T47D (cell line): ENCODE data around the gene NDST1.

Experiments used
- DNase-seq, 2 experiments: peaks; one replicate each; pipeline versions ENCODE4 v3.0.0 to v3.0.0-alpha.2; 2011 to 2012; ENCODE audit warnings: low read depth in 1 of 2, low spot score in 1 of 2
- JUND ChIP-seq: IDR thresholded peaks from 2 replicates; pipeline ENCODE4 v1.6.1; 2012; ENCODE audit warnings: low read depth
- in situ Hi-C: cut with HindIII; loops from 2 replicates; pipeline ENCODE4 v1.10.0; 2016; ENCODE audit warnings: low sequenced_read_pairs, low pct_unique_long_range_greater_than_20kb

Gene NDST1

DNA sequence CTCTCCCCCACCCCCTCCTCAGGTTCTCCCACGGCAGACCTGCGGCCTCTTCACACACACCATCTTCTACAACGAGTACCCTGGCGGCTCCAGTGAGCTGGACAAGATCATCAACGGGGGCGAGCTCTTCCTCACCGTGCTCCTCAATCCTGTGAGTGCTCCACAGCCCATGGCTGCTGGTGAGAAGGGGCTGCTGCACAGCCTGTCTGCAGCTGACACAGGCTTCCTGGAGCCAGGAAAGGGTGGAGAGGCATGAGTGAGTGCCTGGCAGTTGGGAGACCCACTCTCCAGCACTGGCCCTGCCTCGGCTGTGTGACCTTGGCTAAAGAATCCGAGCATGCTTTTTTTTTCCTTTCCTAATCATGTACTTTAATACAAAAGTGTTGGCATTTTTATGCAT is 31.3 kb downstream of the NDST1 start:
- DNase-seq, result no peak
- no peak for TF ChIP-seq JUND
- in situ Hi-C loops, result no loop called here

DNA sequence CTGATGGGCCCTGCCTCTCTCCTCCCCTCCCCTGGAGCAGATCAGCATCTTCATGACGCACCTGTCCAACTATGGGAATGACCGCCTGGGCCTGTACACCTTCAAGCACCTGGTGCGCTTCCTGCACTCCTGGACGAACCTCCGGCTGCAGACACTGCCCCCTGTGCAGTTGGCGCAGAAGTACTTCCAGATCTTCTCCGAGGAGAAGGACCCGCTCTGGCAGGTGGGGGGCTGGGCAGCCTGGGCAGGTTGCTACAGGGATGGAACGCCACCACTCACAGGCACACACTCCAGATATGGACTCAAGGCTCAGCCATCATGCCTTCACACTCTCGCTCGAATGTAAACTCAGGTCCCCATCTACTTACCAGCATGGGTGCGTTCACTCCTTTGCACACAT is 32.1 kb downstream of the NDST1 start:
- DNase-seq, result no peak
- in situ Hi-C loops, result no loop called here
- TF ChIP-seq JUND, result no peak

DNA sequence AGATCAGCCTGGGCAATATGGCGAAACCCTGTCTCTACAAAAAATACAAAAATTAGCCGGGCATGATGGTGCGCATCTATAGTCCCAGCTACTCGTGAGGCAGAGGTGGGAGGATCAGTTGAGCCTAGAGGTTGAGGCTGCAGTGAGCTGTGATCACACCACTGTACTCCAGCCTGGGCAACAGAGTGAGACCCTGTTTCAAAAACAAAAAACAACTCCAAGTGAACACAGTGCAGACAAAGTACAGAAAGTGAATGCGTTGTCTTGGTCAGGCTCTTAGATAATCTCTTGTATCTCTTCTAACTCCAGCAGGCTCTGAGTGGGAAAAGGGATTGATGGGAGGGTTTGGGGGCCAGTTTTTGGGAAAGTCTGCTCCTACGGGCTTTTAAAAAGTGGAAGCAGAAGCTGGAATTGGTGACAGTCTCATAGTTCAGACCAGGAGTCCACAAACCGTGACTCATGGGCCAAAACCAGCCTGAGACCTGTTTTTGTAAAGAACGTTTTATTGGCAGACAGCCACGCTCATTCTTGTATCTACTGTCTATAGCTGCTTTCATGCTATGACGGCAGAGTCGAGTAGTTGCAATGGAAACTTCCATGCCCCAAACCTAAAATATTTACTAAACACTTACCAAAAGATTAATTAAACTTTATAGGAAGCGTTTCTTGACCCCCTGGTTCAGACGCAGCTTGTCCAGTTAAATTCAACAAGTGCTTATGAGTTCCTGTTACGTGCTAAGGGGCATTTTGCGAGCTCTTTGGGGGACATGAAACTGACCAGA is 32.9 kb downstream of the NDST1 start:
- no peak for DNase-seq
- in situ Hi-C loops, result no loop called here
- TF ChIP-seq JUND, result no peak

DNA sequence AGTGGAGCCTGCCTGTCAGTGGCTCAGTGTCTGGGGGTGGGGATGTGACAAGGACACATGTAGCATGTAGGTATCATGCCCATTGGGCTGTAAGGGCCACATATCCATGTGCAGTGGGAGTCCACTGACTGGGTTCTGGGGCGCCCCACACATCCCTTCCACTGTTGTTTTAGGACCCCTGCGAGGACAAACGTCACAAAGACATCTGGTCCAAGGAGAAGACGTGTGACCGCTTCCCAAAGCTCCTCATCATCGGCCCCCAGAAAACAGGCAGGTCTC is 33.4 kb downstream of the NDST1 start:
- in situ Hi-C loops, result no loop called here
- no peak for TF ChIP-seq JUND
- no peak for DNase-seq

DNA sequence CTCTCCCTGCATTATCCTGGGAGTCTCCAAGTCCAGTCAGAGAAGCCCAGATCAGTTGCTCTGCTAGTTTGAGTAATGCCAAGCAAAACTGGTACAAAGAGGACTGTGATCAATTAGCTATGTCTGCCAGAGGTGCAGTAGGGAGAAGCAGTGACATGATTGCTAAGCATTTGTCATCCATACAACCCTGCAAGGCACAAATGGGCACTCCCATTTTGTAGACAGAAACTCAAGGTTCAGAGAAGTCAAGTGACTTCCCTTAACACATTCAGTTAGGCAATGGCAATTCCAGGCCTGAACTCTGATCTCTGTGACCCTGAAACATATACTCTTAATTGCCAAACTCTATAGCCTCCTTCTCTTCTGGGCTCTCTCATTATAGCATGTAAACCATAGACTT is 34.0 kb downstream of the NDST1 start:
- in situ Hi-C loops, result no loop called here
- no peak for DNase-seq
- TF ChIP-seq JUND, result no peak

DNA sequence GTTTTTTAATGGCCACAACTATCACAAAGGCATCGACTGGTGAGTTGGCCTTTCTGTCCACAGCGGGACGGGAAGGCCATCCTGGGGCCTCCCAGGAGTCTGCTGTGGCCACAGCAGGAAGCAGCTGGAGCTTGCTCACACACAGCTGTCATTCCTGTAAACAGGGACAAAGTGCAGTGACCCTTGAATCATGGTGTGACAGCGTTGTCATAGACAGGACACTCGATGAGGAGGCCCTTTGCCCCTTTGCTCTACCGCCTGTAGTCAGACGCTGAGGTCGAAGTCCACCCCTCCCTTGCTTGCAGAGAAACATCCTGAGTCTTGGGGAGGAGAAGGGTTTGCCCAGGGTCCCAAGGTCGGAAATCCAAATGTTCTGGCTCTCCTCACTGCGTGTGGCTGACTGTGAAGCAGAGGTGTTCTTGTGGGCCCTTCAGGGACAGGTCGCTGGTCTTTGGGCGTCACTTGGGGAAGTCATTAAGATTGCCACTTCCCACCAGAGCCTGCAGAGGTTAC is 35.1 kb downstream of the NDST1 start:
- DNase-seq, result no peak
- TF ChIP-seq JUND, result no peak
- in situ Hi-C loops, result no loop called here

DNA sequence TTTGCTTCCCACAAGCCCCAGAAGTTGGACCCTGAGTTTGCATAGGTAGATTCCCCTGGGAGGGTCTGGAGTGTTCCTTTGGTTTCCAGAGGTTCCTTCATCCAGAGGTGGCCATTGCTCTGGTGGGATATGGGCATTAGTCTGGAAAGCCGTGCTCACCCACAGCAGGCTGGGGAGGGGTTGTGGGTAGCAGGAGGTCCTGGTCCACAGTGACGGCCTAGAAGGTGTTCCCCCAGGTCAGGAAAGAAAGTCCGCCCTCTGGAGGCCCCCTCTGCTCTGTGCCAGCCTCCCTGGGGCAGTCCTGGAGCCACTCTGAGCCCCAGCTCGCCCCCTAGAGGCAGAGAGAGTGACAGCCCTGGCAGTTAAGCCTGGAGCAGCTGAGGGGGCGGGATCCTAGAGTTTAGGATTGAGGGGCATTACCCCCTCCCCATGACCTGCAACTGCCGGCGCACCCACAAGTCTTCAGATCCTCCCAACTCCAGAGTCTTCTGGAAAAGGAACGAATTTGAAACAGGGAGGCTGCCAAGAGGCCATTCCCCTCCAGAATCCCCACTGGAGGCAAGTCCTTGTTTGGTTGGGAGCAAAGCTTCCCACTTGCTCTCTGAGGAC is 36.8 kb downstream of the NDST1 start:
- in situ Hi-C loops, result no loop called here
- no peak for TF ChIP-seq JUND

DNA sequence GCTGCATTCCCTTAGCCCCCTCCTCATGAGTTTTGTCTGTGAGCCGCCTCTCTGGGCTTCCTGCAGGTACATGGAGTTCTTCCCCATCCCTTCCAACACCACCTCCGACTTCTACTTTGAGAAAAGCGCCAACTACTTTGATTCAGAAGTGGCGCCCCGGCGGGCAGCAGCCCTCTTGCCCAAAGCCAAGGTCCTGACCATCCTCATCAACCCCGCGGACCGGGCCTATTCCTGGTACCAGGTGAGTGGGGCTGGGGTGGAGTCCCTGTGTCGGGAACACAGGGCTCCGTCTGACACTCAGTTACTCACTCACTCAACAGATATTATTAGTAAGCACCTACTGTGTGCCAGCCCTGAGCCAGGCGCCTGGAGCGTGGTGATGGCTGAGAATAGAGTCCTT is 37.3 kb downstream of the NDST1 start:
- in situ Hi-C loops, result no loop called here
- no peak for DNase-seq
- no peak for TF ChIP-seq JUND

More for the DNA sequence above, 36.8 kb downstream of the NDST1 start:
- DNase-seq, result peak; percentile 87 to 96

DNA sequence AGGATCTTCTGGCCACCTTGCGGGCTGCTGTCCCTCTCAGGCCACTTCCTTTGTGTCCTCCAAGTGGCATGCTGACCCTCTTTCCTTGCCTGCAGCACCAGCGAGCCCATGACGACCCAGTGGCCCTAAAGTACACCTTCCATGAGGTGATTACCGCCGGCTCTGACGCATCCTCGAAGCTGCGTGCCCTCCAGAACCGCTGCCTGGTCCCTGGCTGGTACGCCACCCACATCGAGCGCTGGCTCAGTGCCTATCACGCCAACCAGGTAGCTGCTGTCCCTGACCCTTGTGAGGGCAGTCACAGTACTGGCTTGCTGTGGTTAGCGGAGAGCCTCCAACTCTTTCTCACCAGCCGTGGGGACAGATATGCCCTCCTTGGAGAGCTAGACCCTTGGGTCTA is 40.2 kb downstream of the NDST1 start:
- DNase-seq, result no peak
- in situ Hi-C loops, result no loop called here
- TF ChIP-seq JUND, result no peak

DNA sequence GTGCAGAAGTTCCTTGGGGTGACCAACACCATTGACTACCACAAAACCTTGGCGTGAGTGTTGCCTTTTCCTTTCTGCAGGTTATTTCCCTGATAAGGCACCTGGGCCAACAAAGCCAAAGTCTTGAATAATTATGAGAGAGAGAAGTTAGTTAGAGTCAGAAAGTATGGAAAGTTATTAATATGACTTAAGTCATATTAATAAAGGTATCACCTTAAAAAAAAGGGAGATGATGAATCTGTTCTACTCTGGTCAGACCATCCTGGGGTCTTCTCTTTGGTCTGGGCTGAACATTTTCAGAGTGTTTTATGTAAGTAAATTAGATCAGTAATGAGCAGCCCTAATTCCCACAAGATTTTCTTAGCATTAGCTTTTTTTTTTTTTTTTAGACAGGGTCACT is 41.8 kb downstream of the NDST1 start:
- in situ Hi-C loops, result no loop called here
- no peak for DNase-seq
- no peak for TF ChIP-seq JUND

DNA sequence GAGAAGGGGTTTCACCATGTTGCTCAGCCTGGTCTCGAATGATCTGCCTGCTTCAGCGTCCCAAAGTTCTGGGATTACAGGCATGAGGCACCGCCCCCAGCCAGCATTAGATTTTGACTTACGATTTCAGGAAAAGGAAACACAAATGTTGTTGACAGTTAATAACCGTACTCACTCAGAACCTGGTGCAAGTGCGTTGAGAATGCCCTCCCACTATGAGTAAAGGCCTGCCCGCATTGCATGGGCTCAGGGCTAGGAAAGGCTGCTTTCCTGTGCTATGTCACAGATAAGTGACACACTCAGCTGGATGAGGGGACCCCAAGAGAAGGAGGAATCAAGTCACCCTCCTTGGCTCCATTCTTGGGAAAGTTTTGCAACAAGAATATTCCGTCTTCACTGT is 42.4 kb downstream of the NDST1 start:
- TF ChIP-seq JUND, result no peak
- no peak for DNase-seq
- in situ Hi-C loops, result no loop called here

DNA sequence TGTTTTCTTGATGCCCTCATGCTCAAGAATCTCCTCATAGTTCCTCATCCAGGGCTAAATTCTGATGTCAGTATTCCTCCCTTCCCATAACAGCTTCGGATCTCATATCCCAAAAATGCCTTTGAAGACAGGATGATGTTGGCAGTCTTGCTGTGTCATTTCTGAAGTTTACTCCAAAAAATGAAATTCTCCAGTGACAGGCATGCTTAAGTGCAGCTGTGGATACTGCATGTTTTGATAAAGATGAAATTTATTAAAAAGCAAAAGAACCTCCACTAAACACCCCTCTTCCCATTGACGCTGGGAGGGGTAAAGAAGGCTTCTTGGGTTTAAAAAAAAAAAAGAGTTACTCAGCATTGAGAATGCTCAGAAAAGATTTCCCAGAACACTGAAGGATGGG is 43.1 kb downstream of the NDST1 start:
- no peak for DNase-seq
- no peak for TF ChIP-seq JUND
- in situ Hi-C loops, result no loop called here

DNA sequence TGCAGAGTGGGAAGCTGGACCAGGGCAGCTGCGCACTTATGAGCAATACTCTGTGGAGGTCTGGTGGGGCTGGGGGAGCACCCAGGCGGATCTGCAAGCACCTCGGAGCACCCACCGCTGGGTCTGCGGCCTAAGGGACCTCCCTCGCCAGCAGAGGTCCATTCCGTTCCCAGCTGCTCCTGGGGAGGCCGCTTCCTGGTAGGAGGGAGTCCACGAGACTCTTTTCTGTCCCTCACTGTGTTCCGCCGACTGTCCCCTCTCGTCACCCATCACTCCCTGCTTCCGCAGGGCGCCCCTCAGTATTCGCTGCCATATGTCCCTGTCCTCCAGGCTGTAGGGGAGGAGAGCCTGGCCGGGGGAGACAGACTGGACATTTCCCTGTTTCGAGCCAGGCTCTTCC is 45.5 kb downstream of the NDST1 start:
- in situ Hi-C loops, result no loop called here
- DNase-seq, result no peak
- no peak for TF ChIP-seq JUND

DNA sequence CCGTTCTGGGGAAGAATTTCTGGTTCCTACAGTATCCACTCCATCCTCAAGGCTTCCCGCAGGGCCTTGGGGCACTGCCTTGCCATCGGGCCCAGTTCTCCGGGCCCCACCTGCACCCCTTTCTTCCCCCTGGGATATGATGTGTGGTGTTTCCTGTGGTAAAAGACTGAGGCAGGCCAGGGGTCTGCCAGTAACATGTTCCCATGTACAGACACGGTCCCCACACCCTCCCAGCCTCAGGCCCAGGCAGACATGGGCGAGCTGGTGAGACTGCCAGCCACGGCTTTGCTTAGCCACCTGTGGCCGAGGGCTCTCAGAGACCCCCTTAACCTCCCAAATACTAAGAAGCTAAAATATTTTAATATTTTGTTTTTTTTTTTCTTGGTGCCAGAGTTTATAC is 46.0 kb downstream of the NDST1 start:
- in situ Hi-C loops, result no loop called here
- no peak for TF ChIP-seq JUND
- no peak for DNase-seq
